SIG-M5 treated with dmso at 0.1 percent for 504 hours (cell line): ENCODE data around the gene KRT40.

ENCODE experiments used
- DNase-seq: peaks from one replicate; lab custom pipeline; 2025; ENCODE audit not compliant: unreplicated experiment; lab: John Stamatoyannopoulos, UW

The KRT40 gene

GRCh38 chr17:40997361-40997760 is 13.2 kb upstream of the KRT40 start:
- no peak for DNase-seq

- no peak for DNase-seq
These were observed 12.7 kb upstream of the KRT40 start for GRCh38 chr17:40996829-40997228.

- no peak for DNase-seq
These were observed 11.0 kb upstream of the KRT40 start for GRCh38 chr17:40995116-40995515.

GRCh38 chr17:40993839-40994238 is 9.7 kb upstream of the KRT40 start, which contains the start of gene KRTAP3-3:
TSS of gene KRTAP3-3 (minus strand) at chr17:40994164. CDS start at chr17:40994097, 67 bp downstream.
- DNase-seq, result no peak

- DNase-seq, result no peak
These were observed 9.0 kb upstream of the KRT40 start for GRCh38 chr17:40993084-40993483.

GRCh38 chr17:40992666-40993065 is 8.5 kb upstream of the KRT40 start:
- DNase-seq, result no peak

- no peak for DNase-seq
These were observed 2.8 kb upstream of the KRT40 start for GRCh38 chr17:40986920-40987319.

GRCh38 chr17:40981115-40981514 is 3.0 kb downstream of the KRT40 start:
- no peak for DNase-seq

- no peak for DNase-seq
These were observed 3.5 kb downstream of the KRT40 start for GRCh38 chr17:40980596-40980995.

- DNase-seq, result no peak
These were observed 4.0 kb downstream of the KRT40 start for GRCh38 chr17:40980117-40980516.

- DNase-seq, result no peak
These were observed 5.5 kb downstream of the KRT40 start for GRCh38 chr17:40978575-40979151.

- no peak for DNase-seq
These were observed 8.6 kb downstream of the KRT40 start for GRCh38 chr17:40975516-40975915.

GRCh38 chr17:40974366-40974765 is 9.8 kb downstream of the KRT40 start:
- no peak for DNase-seq

- DNase-seq, result no peak
These were observed 16.5 kb downstream of the KRT40 start for GRCh38 chr17:40967582-40967981.

GRCh38 chr17:40966848-40967247 is 17.3 kb downstream of the KRT40 start, which contains the start of gene KRT39:
TSS of gene KRT39 (minus strand) at chr17:40966948. CDS start at chr17:40966856, 92 bp downstream.
- no peak for DNase-seq

GRCh38 chr17:40963838-40964237 is 20.3 kb downstream of the KRT40 start:
- peak; percentile 7 for DNase-seq

- DNase-seq, result no peak
These were observed 22.0 kb downstream of the KRT40 start for GRCh38 chr17:40962059-40962561.

GRCh38 chr17:40961591-40961990 is 22.5 kb downstream of the KRT40 start:
- DNase-seq, result no peak

- DNase-seq, result no peak
These were observed 24.0 kb downstream of the KRT40 start for GRCh38 chr17:40960144-40960543.

- DNase-seq, result peak; percentile 40
These were observed 25.8 kb downstream of the KRT40 start for GRCh38 chr17:40958086-40958953.

GRCh38 chr17:40956401-40957254 is 27.5 kb downstream of the KRT40 start:
- peak; percentile 24 for DNase-seq
